HG03108 (cell line): ENCODE data around the gene LAG3.

ENCODE experiments used
- ATAC-seq: cut with Tn5 transposase; IDR thresholded peaks from one replicate; pipeline ENCODE4 v1.9.1; 2021; ENCODE audit warnings: moderate library complexity; ENCODE audit not compliant: unreplicated experiment

LAG3 gene

GRCh38 chr12:6771091-6771495 is 1.2 kb upstream of the LAG3 start:
- no peak for ATAC-seq

- no peak for ATAC-seq
Measured at GRCh38 chr12:6771509-6772330, 600 bp upstream of the LAG3 start.

- no peak for ATAC-seq
Measured at GRCh38 chr12:6772726-6773589, 638 bp downstream of the LAG3 start.

GRCh38 chr12:6773590-6774351 is 1.5 kb downstream of the LAG3 start:
- ATAC-seq: no peak

DNA sequence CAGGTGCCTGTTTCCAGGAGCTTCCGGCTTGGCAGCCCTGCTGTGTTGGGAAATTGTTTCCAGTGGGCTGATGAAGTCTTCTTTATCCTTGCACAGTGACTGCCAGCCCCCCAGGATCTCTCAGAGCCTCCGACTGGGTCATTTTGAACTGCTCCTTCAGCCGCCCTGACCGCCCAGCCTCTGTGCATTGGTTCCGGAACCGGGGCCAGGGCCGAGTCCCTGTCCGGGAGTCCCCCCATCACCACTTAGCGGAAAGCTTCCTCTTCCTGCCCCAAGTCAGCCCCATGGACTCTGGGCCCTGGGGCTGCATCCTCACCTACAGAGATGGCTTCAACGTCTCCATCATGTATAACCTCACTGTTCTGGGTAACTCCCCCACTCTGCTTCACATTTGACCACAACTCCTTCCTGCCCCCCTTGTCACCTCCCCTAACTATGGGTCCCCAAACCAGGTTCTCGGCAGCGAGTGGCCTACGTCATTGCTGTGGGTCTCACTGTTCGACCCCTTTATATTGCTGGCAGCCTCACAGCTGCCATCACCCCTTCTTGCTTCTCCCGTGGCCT is 2.3 kb downstream of the LAG3 start:
- no peak for ATAC-seq

DNA sequence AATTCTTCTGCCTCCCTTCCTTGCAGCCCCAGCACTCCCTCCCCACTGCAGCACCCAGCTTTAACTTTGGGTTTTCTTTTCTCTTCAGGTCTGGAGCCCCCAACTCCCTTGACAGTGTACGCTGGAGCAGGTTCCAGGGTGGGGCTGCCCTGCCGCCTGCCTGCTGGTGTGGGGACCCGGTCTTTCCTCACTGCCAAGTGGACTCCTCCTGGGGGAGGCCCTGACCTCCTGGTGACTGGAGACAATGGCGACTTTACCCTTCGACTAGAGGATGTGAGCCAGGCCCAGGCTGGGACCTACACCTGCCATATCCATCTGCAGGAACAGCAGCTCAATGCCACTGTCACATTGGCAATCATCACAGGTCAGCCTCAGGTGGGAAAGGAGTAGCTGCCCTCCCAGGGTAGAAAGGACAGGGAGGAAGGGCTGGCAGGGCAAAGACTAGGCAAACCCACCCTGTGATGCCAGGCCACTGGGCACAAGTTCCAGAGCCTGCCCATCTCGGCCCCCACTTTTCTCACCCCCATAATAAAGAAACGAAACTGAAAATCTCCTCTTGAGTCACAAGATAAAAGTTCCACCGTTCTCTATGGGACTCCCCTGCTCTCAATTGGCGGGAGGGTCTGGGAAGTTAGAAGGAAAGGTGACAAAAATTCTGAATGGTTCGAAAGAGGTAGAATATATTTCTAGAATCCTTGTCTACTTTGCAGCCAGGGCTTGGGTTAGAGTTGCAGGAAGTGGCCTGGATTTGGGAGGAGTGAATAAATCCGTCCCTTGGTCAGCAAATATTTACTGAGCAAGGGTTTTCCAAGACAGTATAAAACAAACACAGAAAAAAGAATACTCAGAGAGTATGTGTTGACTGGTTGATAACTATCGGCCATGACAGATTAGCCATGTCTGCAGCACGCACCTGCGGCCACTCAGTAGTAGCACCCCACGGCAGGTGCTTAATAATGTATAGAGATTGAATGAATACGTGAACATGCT is 3.2 kb downstream of the LAG3 start:
- no peak for ATAC-seq

- ATAC-seq: no peak
Measured at GRCh38 chr12:6777386-6777785, 5.1 kb downstream of the LAG3 start.

GRCh38 chr12:6778217-6778573 is 5.9 kb downstream of the LAG3 start:
- ATAC-seq: no peak

- peak; percentile 83 for ATAC-seq
Measured at GRCh38 chr12:6778574-6779550, 6.5 kb downstream of the LAG3 start.

DNA sequence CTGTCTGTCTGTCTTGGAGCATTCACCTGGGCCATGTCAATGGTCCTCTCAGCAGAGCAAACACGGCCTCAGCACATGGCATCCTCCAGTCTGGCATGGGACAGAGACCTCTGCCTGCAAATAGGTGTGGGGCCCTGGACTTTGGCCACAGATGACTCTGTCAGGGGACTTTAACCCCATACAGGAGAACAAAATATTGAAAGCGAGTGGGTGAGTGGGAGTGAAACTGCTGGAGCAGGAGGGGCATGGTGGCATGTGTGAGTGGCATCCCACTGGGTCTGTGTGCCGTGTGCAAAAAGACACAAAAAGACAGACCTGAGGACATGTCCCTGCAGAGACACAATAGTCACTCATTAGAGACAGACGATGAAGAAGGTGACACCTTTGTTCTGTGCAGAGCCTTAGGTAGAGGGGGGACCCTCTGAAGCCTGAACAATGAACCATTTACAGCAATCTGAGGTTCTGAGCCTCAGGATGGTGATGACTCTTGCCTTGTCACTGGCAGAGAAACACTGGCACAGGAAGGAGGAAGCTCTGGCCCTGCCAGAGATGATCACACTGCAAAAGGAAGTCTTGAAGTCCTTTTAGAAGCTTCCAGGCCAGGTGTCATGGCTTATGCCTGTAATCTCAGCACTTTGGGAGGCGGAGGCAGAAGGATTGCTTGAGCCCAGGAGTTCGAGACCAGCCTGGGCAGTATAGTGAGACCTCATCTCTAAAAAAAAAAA is 7.5 kb downstream of the LAG3 start:
- ATAC-seq: no peak

DNA sequence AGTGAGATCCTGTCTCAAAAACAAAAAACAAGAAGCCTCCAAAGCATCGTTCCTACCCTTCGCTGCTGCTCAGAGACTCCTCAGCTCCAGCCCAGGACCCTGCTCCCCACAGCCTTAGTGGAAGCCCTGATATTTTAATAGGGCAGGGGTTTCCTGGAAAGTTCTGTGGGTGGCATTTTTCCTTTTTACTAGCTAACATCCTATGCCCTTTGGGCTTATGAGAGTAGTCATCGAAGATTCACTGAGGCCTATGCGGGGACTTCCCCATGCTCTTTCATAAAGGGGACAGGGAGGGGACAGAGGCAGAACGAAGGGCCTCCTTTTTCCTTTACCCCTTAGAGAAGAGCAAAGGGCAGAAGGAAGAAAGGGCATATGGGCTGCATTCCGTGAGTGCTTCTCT is 8.3 kb downstream of the LAG3 start:
- no peak for ATAC-seq

GRCh38 chr12:6782119-6782518 is 9.8 kb downstream of the LAG3 start:
- no peak for ATAC-seq

DNA sequence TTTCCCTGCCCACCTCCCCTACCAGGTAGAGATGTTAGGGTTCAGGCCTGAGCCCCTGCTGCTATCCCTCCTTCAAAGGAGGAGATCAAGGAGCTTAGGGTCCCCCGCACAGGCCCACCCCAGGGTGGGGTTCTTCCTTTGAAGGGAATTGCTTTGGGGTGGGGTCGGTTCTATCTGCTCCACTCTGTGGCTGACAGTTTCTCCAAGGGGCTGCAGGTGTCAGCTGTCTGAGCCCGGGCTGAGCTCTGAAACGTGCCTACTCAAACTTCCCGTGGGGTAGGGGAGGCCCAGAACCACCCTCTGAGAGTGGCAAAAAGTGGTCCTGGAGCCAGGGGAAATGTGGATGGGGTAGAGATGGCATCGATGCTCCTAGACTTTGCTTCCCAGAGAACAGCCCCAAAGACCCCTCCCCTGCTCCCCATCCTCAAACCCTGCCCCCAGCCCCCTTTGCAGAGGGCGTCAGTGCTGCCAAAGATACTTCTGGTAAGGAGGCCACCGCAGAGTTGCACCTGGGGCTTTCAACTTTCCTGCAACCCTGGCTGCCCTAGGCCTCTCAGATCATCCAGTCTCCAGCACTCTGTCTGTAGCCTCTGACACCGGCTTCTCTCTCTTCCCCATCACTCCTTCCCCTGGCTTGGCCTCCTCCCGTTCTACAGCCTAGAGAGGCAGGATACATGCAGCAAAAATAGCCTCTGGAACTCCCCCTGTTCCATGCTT is 10.7 kb downstream of the LAG3 start:
- no peak for ATAC-seq

DNA sequence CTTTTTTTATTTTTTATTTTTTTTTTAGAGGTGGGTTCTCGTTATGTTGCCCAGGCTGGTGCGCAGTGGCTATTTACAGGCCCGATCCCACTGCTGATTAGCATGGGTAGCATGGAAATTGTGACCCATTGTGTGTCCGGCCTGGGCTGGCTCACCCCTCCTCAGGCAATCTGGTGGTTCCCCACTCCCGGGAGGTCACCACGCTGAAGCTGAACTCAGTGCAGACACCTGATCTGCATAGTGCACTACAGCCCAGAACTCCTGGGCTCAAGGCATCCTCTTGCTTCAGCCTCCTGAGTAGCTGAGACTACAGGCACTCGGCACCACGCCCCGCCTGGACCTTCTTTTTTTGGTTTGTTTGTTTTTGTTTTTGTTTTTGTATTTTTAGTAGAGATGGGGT is 11.5 kb downstream of the LAG3 start:
- no peak for ATAC-seq

DNA sequence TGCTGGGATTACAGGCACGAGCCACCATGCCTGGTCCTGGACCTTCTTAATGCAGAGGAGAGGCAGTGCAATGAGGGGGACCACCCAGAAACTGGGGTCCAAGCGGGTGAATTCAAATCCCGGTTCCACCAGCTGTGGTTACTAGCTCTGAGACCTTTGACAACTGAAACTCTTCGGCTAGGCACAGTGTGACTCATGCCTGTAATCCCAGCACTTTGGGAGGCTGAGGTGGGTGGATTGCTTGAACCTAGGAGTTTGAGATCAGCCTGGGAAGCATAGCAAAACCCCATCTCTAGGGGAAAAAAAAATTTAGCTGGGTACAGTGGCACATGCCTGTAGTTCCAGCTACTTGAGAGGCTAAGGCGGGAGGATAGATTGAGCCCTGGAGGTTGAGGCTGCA is 12.0 kb downstream of the LAG3 start:
- no peak for ATAC-seq

DNA sequence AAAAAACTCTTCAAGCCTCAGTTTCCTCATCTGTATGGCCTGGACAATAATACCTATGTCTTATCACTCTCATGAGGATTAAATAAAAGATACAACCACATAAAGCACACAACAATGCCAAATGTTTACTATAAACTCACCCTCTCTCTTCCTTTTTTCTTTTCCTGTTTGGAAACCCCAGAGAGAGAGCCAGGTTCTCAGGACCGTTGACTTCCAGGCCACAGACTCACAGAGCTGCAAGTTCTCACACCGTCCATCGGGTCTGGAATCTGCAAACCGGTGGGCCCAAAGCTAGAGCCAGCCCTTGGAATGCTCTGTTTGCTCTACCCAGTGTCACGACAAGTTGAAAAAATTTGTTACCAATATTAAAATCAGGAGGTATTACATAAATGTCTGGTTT is 12.4 kb downstream of the LAG3 start:
- no peak for ATAC-seq

DNA sequence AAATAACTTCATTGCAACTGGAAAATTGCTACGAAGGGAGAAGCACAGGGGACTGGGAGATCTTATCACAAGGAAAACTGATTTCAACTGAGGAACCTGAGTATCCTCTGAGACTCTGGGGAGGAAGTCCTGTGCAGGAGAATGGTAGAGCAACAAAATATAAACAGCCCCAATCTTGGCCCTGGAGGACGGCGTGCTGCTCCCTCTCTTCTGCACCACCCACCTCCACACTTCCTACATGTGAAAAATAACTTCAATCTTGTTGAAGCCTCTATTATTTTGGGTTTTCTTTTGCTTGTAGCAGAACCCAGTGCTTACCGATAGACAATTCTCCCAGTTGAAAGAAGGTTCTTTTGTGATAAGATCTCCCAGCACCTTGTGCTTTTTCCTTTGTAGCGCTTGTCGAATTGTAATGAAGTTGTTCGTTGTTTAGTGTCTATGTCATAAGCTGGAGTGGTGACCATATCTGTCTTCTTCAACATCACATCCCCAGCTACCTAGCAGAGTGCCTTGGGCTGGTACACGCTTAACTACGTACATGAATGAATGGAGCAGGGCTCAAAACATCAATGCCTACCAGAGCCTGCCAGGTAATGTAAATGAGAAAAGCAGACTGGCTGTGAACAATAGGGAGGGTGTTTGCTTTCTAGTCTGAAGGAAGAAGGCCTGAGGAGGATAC is 14.2 kb downstream of the LAG3 start:
- no peak for ATAC-seq
